GM23248 (cell line): ENCODE data around the gene PRIMA1. TPM values are rescaled to one million over a fixed set of nuclear protein-coding genes. Genes with fewer than 3 reads are reported as not detected.

Experiments used
- DNase-seq: peaks from one replicate; pipeline ENCODE4 v3.0.0-alpha.2; 2015
- H2AFZ ChIP-seq: fragments of 200-600 bp; sonication (generic); 2 replicates; pipeline ENCODE4 v1.6.1; 2016; ENCODE audit warnings: antibody characterized with exemption
- H3F3A ChIP-seq: fragments of 200-600 bp; sonication (generic); 2 replicates; pipeline ENCODE4 v1.6.1; 2016; ENCODE audit warnings: mild to moderate bottlenecking, antibody characterized with exemption, mixed run types; ENCODE audit not compliant: insufficient read depth
- H3K27ac ChIP-seq: fragments of 200-600 bp; sonication (generic); 2 replicates; pipeline ENCODE4 v1.5.1; 2016; ENCODE audit warnings: mild to moderate bottlenecking
- H3K27me3 ChIP-seq: fragments of 200-600 bp; sonication (generic); replicated peaks from 2 replicates; pipeline ENCODE4 v1.6.1; 2016; ENCODE audit warnings: mild to moderate bottlenecking; ENCODE audit not compliant: insufficient read depth
- H3K36me3 ChIP-seq: fragments of 200-600 bp; sonication (generic); 2 replicates; pipeline ENCODE4 v1.6.1; 2016; ENCODE audit warnings: low read depth, mild to moderate bottlenecking
- H3K4me1 ChIP-seq: fragments of 200-600 bp; sonication (generic); 2 replicates; pipeline ENCODE4 v1.6.1; 2016; ENCODE audit warnings: mild to moderate bottlenecking; ENCODE audit not compliant: insufficient read depth
- H3K4me2 ChIP-seq: fragments of 200-600 bp; sonication (generic); one replicate; pipeline ENCODE4 v1.6.1; 2016; ENCODE audit warnings: mild to moderate bottlenecking; ENCODE audit not compliant: unreplicated experiment
- H3K4me3 ChIP-seq: fragments of 200-600 bp; sonication (generic); 2 replicates; pipeline ENCODE4 v1.5.1; 2016; ENCODE audit warnings: mild to moderate bottlenecking
- H3K79me2 ChIP-seq: fragments of 200-600 bp; sonication (generic); 2 replicates; pipeline ENCODE4 v1.6.1; 2016; ENCODE audit warnings: mild to moderate bottlenecking; ENCODE audit not compliant: insufficient read depth
- H3K9ac ChIP-seq: fragments of 200-600 bp; sonication (generic); 2 replicates; pipeline ENCODE4 v1.6.1; 2016; ENCODE audit warnings: mild to moderate bottlenecking
- H3K9me2 ChIP-seq: fragments of 200-600 bp; sonication (generic); 2 replicates; pipeline ENCODE4 v1.6.1; 2016; ENCODE audit warnings: mixed run types, mild to moderate bottlenecking, moderate library complexity; ENCODE audit not compliant: insufficient read depth
- H3K9me3 ChIP-seq: fragments of 200-600 bp; sonication (generic); one replicate; pipeline ENCODE4 v1.6.1; 2017; ENCODE audit warnings: low read depth
- H4K20me1 ChIP-seq: fragments of 200-600 bp; sonication (generic); 2 replicates; pipeline ENCODE4 v1.6.0; 2016; ENCODE audit not compliant: insufficient read depth
- EZH2 ChIP-seq: fragments of 200-600 bp; sonication (generic); IDR thresholded peaks from 2 replicates; pipeline ENCODE4 v1.6.1; 2018; ENCODE audit warnings: antibody characterized with exemption, mild to moderate bottlenecking; ENCODE audit not compliant: insufficient read depth, poor library complexity, severe bottlenecking
- EZH2phosphoT487 ChIP-seq: fragments of 200-600 bp; sonication (generic); IDR thresholded peaks from 2 replicates; pipeline ENCODE4 v1.6.1; 2018; ENCODE audit warnings: antibody characterized with exemption, moderate library complexity, mild to moderate bottlenecking, low read depth; ENCODE audit not compliant: insufficient read depth
- WGBS, 2 experiments: methylation state at CpG; one replicate each; pipeline ENCODE4 v1.1.6; 2015 to 2017; ENCODE audit warnings: low lambda C conversion rate in 2 of 2, low coverage in 1 of 2; ENCODE audit errors: missing lambda C conversion rate in 2 of 2; 5-methylcytosine and 5-hydroxymethylcytosine counted together
- in situ Hi-C: fragments of 300-500 bp; cut with MboI; formaldehyde crosslinking; loops from 2 replicates; pipeline ENCODE4 v1.15.0; 2020
- polyA plus RNA-seq: library from polyadenylated mRNA; unstranded; fragments of >200 nt; fragmentation: Nextera tagmentation; extraction: Ambion mirVana; gene quantifications from 2 replicates; pipeline ENCODE4 v1.2.1, GENCODE V29; 2016
- total RNA-seq: library from RNA; depleted of rRNA; stranded (reverse); fragments of >200 nt; shearing (Covaris generic); gene quantifications from 2 replicates; pipeline ENCODE4 v1.2.3, GENCODE V29; 2014

PRIMA1 gene
- total and polyA plus RNA-seq, 2 experiments from 2014 or later: 0.43 TPM; not detected in 1

DNA sequence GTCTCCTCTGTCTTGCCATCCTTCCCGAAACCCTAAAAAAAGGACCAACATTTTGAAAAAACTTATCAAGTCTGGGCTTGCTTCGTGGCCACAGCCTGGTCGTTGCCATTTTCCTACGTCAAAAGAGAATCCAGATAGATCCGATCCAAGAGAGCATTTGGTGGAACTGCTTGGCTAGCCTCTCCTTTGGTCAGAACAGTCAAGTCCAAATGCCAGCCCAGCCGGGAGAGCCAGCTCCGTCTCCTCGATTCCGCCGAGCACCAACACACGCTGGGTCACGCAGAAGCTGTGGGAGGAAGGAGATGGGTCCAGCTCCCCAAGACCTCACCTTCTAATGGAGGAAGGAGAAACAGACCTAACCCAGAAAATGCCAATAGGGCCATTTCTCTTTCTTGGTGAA lies 9.3 kb upstream of the PRIMA1 start:
- H3K27ac ChIP-seq: no peak overlapping the region
- no peak for TF ChIP-seq EZH2phosphoT487
- TF ChIP-seq EZH2: no peak
- H2AFZ ChIP-seq: no peak overlapping the region
- no peaks in the 10 kb centered on the region for H3K4me1 ChIP-seq
- no peak overlapping the region for H3K4me2 ChIP-seq
- no peaks in the 10 kb centered on the region for H3F3A ChIP-seq
- no peak overlapping the region for H3K9ac ChIP-seq
- in situ Hi-C loops: no loop called here
- H3K27me3 ChIP-seq: no peaks in the 10 kb centered on the region
- no peaks in the 10 kb centered on the region for H3K79me2 ChIP-seq
- no peak for DNase-seq
- H3K36me3 ChIP-seq: no peaks in the 10 kb centered on the region
- no peaks in the 10 kb centered on the region for H4K20me1 ChIP-seq
- no peaks in the 10 kb centered on the region for H3K9me2 ChIP-seq
- no peaks in the 10 kb centered on the region for H3K9me3 ChIP-seq
- no peak overlapping the region for H3K4me3 ChIP-seq
- WGBS, 2 experiments: 79 to 87% methylated on average over 12 of the region's 12 CpGs

DNA sequence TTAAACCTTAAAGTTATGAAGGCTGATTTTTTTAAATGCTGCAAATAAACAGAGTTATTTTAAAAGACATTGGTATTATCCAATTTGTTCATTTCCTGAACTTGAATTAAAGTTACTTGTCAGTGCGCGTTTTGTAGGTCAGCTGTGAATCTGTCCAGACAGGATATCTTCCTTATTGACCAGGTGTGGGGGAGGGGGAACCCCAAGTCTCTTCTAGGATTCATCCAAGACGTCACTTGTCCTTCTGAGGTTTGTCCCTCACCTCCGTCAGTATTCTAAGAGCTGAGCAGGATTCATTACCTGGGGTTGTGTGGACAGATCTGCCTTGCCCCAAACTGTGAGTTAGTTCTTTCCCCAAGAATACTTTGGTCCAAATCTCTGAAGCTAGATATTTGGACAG lies 8.8 kb upstream of the PRIMA1 start:
- DNase-seq: no peak
- H3K27me3 ChIP-seq: no peaks in the 10 kb centered on the region
- no peak for TF ChIP-seq EZH2phosphoT487
- no peak for TF ChIP-seq EZH2
- H3K4me1 ChIP-seq: no peaks in the 10 kb centered on the region
- H3K79me2 ChIP-seq: no peaks in the 10 kb centered on the region
- no peaks in the 10 kb centered on the region for H3K9me3 ChIP-seq
- 68 to 72% methylated on average over 4 of the region's 4 CpGs for WGBS, 2 experiments
- H3K4me3 ChIP-seq: no peak overlapping the region
- H3K27ac ChIP-seq: no peak overlapping the region
- no peak overlapping the region for H3K9ac ChIP-seq
- no peaks in the 10 kb centered on the region for H3K9me2 ChIP-seq
- H3K36me3 ChIP-seq: no peaks in the 10 kb centered on the region
- in situ Hi-C loops: no loop called here
- H4K20me1 ChIP-seq: no peaks in the 10 kb centered on the region
- no peak overlapping the region for H2AFZ ChIP-seq
- no peak overlapping the region for H3K4me2 ChIP-seq
- H3F3A ChIP-seq: no peaks in the 10 kb centered on the region

DNA sequence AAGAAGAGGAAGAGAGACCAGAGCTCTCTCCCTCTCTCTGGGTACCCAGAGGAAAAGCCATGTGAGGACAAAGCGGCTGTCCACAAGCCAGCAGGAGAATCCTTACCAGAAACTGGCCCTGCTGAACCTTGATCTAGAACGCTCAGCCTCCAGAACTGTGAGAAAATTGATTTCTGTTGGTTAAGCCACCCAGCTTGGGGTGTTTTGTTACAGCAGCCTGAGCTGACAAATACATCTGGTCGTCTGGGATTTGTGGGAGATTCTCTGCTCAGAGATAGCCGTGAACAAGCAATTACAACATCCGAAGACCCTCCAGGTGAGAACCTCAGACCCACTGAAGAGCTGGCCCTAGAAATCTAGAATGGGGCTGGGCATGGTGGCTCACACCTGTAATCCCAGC lies 6.5 kb upstream of the PRIMA1 start:
- Histone ChIP-seq H3K27me3 (peaks cover 2% of the 10 kb centered on the region), H3K4me3 (no peak overlapping the region), H3K79me2 (no peaks in the 10 kb centered on the region), H2AFZ (no peak overlapping the region), H4K20me1 (no peaks in the 10 kb centered on the region), H3K27ac (no peak overlapping the region), H3F3A (no peaks in the 10 kb centered on the region), H3K36me3 (no peaks in the 10 kb centered on the region), H3K9me3 (no peaks in the 10 kb centered on the region), H3K4me2 (no peak overlapping the region), H3K9me2 (no peaks in the 10 kb centered on the region), H3K9ac (no peak overlapping the region), H3K4me1 (no peaks in the 10 kb centered on the region)
- WGBS, 2 experiments: 59 to 70% methylated on average over 5 of the region's 5 CpGs
- in situ Hi-C loops: no loop called here
- DNase-seq: no peak
- TF ChIP-seq EZH2phosphoT487 (no peak), EZH2 (no peak)

DNA sequence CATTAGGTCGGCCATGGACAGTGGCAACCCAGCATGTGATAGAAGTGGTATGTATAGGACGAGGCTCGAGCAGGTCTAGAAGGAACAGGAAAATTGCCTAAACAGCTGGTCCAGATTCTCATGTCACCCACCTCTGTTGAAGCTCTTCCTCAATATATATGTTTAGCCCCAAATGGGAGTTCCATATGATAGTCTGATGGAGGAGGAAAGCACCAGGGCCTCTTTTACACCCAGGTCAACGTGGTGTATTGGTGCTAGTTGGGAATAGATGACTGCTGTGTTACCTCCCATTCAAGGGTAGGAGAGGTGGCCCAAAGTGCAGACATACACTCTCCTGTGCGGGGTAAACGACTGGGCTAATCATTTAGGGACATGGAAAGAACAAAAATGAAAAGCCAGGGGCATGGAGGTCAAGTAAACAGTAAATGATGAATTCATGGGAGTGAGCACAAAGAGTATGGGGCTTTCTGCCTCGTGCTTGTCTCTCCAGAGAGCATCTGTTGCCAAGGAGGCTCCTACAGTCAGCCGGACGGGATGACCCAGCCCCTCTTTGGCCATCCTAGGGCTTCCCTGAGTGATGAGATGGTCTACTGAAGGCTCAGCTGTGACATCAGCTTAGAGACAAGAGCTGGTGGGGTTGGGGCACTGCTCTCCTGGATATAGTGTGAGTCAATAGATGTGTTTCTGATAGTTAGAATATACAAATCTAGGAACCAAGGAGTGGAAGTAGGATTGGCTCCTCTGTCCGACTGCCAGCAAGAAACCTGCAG lies 5.5 kb upstream of the PRIMA1 start:
- Histone ChIP-seq H3K4me3 (no peak overlapping the region), H3K9me2 (no peaks in the 10 kb centered on the region), H4K20me1 (no peaks in the 10 kb centered on the region), H3K27ac (no peak overlapping the region), H3K9me3 (no peaks in the 10 kb centered on the region), H3K79me2 (no peaks in the 10 kb centered on the region), H3K4me2 (no peak overlapping the region), H3K4me1 (no peaks in the 10 kb centered on the region), H3K9ac (no peak overlapping the region), H3F3A (no peaks in the 10 kb centered on the region), H3K27me3 (peaks cover 8% of the 10 kb centered on the region), H3K36me3 (no peaks in the 10 kb centered on the region), H2AFZ (no peak overlapping the region)
- no peak for DNase-seq
- in situ Hi-C loops: no loop called here
- TF ChIP-seq EZH2phosphoT487 (no peak), EZH2 (no peak)
- 40 to 42% methylated on average over 10 of the region's 10 CpGs for WGBS, 2 experiments

DNA sequence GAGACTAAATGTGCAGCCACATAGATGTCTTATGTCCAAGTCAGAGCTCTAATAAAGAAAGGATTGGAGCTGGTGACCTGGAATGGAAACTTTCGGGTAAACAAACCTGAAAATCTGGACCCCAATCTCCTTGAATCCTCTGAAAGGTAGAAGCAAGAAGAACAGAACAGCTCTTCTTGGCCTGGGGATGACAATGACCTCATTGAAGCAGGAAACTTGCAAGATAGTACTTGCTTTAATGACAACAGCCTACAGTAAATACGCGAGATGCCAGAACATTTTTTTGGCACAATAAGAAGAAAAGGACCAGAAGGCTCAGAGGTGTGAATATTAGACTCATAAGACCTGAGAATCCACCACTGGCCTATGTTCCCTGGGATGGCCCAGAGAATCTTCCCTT lies 4.1 kb upstream of the PRIMA1 start:
- 76 to 82% methylated on average over 3 of the region's 3 CpGs for WGBS, 2 experiments
- no peak overlapping the region for H3K4me3 ChIP-seq
- H2AFZ ChIP-seq: no peak overlapping the region
- in situ Hi-C loops: no loop called here
- no peaks in the 10 kb centered on the region for H3K36me3 ChIP-seq
- H3K9me2 ChIP-seq: no peaks in the 10 kb centered on the region
- no peaks in the 10 kb centered on the region for H3F3A ChIP-seq
- no peaks in the 10 kb centered on the region for H3K4me1 ChIP-seq
- H3K27me3 ChIP-seq: peaks cover 8% of the 10 kb centered on the region
- no peaks in the 10 kb centered on the region for H4K20me1 ChIP-seq
- no peaks in the 10 kb centered on the region for H3K9me3 ChIP-seq
- no peak overlapping the region for H3K4me2 ChIP-seq
- no peaks in the 10 kb centered on the region for H3K79me2 ChIP-seq
- no peak overlapping the region for H3K27ac ChIP-seq
- no peak overlapping the region for H3K9ac ChIP-seq
- no peak for DNase-seq
- TF ChIP-seq EZH2: no peak
- no peak for TF ChIP-seq EZH2phosphoT487
